MM.1S (cell line): ENCODE data around the gene ZNF214.

ENCODE experiments used
- CTCF ChIP-seq: fragments of 300-600 bp; sonication (generic); IDR thresholded peaks from 2 replicates; pipeline ENCODE4 v1.5.1; 2016; ENCODE audit warnings: antibody characterized with exemption, low read length, mixed read lengths
- EZH2phosphoT487 ChIP-seq: fragments of 300-600 bp; sonication (generic); IDR thresholded peaks from 2 replicates; pipeline ENCODE4 v1.6.1; 2018; ENCODE audit warnings: antibody characterized with exemption, low read length

GRCh38 chr11:7032692-7033091 is 12.5 kb upstream of the ZNF214 start:
- TF ChIP-seq CTCF (no peak), EZH2phosphoT487 (no peak)
